Peyer's patch (tissue), 4 donors: ENCODE measurements around the gene CFAP97D1. TPM values are rescaled to one million over a fixed set of nuclear protein-coding genes. Genes with fewer than 3 reads are reported as not detected.

ENCODE experiments used
- DNase-seq, 3 donors: peaks; one replicate each; pipeline ENCODE4 v3.0.0-alpha.2; 2017 to 2019
- H3K27ac ChIP-seq, 4 donors: fragments of 200-600 bp; sonication (generic); one replicate each; pipeline ENCODE4 v1.5.1; 2016 to 2019
- H3K27me3 ChIP-seq, 2 donors: fragments of 200-600 bp; sonication (generic); one replicate each; pipeline ENCODE4 v1.5.1; 2019
- H3K36me3 ChIP-seq, 3 donors: fragments of 200-600 bp; sonication (generic); one replicate each; pipeline ENCODE4 v1.5.1; 2016 to 2019
- H3K4me1 ChIP-seq, 4 donors: fragments of 200-600 bp; sonication (generic); one replicate each; pipeline ENCODE4 v1.5.1; 2016 to 2019
- H3K4me3 ChIP-seq, 4 donors: fragments of 200-600 bp; sonication (generic); 1 replicate in 3 of 4; 2 replicates in 1 of 4; pipeline ENCODE4 v1.5.1; 2016 to 2019; ENCODE audit warnings: mild to moderate bottlenecking in 1 of 4
- H3K9me3 ChIP-seq, 4 donors: fragments of 200-600 bp; sonication (generic); one replicate each; pipeline ENCODE4 v1.5.1; 2016 to 2019; ENCODE audit warnings: mild to moderate bottlenecking in 1 of 4
- POLR2A ChIP-seq, 2 donors: fragments of 450-650 bp; IDR thresholded peaks; one replicate each; pipeline ENCODE4 v1.5.1; 2017; ENCODE audit warnings: antibody characterized with exemption in 2 of 2, mild to moderate bottlenecking in 2 of 2, moderate library complexity in 2 of 2
- total RNA-seq, 4 donors: library from RNA; depleted of rRNA; stranded (reverse); fragments of >200 nt; gene quantifications; one replicate each; pipeline ENCODE4 v1.1.0, GENCODE V29; 2016
- TF ChIP-seq, protein P1 (sequence below), 6 experiments: fragments of 450-650 bp in 4 of 6; fragments of 200-600 bp in 2 of 6; sonication (generic) in 1 of 6; IDR thresholded peaks; one replicate each; pipeline ENCODE4 v1.5.1; 2017 to 2019; ENCODE audit warnings: antibody characterized with exemption in 6 of 6, mild to moderate bottlenecking in 3 of 6, moderate library complexity in 1 of 6

Gene CFAP97D1
- total RNA-seq, 4 donors from 2014 or later = not detected

DNA sequence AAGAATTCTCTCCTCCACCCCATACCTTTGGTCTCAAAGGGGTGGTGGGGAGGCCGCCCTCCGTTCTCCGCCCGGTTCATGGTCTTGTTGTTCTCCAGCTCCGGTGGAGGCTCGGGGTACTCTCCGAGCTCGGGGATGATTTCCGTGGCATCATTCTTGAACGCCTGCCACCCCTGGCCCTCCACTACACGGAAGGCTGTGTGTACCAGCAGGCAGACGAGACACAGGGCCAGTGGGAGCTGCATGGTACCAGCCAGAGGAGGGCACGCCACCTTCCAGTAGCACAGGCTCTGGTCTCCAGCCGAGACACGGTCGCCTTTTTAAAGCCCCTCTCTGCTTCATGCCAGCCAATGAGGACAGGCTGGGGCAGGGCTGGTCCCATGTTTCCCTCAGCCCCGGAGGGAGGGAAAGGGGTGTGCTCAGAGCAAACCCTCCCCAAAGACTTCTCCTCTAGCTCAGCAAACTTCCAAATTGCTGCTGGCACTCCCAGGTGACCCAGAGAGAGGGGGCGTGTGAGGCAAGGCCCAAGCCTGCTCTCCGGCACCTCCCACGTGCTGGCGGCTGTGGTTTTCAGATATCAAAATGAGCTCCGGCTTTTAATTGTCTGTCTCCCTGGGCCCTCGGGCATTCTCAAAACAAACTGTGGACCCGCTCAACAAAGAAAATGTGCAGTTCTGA, 21.6 kb upstream of the CFAP97D1 start, which contains the start of gene SOST:
TSS of gene SOST (minus strand) at position 295 of the 678 bp plus-strand sequence. CDS start at position 245, 50 bp downstream.
- H3K27me3 ChIP-seq = peaks cover 0 to 12% of the 10 kb centered on the region in 2 donors
- H3K9me3 ChIP-seq = no peaks in the 10 kb centered on the region
- no peak within 1 kb of the TSS for H3K27ac ChIP-seq
- TF ChIP-seq, protein P1, sequence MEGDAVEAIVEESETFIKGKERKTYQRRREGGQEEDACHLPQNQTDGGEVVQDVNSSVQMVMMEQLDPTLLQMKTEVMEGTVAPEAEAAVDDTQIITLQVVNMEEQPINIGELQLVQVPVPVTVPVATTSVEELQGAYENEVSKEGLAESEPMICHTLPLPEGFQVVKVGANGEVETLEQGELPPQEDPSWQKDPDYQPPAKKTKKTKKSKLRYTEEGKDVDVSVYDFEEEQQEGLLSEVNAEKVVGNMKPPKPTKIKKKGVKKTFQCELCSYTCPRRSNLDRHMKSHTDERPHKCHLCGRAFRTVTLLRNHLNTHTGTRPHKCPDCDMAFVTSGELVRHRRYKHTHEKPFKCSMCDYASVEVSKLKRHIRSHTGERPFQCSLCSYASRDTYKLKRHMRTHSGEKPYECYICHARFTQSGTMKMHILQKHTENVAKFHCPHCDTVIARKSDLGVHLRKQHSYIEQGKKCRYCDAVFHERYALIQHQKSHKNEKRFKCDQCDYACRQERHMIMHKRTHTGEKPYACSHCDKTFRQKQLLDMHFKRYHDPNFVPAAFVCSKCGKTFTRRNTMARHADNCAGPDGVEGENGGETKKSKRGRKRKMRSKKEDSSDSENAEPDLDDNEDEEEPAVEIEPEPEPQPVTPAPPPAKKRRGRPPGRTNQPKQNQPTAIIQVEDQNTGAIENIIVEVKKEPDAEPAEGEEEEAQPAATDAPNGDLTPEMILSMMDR (IDR thresholded peaks at IDR 0.05) = no peak
- no peak for DNase-seq
- peaks cover 0 to 9% (median 3%) of the 10 kb centered on the region in 4 donors for H3K4me1 ChIP-seq
- H3K36me3 ChIP-seq = no peaks in the 10 kb centered on the region
- no peak within 1 kb of the TSS for H3K4me3 ChIP-seq

DNA sequence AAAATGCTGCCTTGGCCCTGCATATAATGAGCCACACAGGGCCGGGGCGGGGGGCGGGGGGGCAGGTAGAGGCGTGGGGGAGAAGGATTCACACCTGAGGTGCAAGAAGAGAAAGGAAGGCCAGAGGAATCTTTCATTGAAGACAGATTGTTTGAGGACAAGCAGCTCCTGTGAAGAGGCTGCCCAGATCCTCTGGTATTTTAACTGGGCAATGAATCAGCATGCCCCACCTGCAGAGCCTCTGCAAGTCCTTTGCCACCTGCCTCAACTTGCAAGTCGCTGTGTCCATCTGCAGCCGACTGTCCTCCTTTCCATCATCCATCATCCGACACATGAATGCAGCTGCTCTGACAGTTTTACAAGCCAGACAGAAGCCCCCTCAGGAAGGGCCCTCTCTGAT, 20.4 kb upstream of the CFAP97D1 start:
- H3K4me3 ChIP-seq = no peak overlapping the region
- no peaks in the 10 kb centered on the region for H3K9me3 ChIP-seq
- no peak overlapping the region for H3K27ac ChIP-seq
- peaks cover 0 to 9% (median 3%) of the 10 kb centered on the region in 4 donors for H3K4me1 ChIP-seq
- H3K36me3 ChIP-seq = no peaks in the 10 kb centered on the region
- peaks cover 0 to 11% of the 10 kb centered on the region in 2 donors for H3K27me3 ChIP-seq
- no peak for TF ChIP-seq POLR2A (IDR thresholded peaks at IDR 0.05)
- TF ChIP-seq, protein P1 (IDR thresholded peaks at IDR 0.05) = no peak
- no peak for DNase-seq

DNA sequence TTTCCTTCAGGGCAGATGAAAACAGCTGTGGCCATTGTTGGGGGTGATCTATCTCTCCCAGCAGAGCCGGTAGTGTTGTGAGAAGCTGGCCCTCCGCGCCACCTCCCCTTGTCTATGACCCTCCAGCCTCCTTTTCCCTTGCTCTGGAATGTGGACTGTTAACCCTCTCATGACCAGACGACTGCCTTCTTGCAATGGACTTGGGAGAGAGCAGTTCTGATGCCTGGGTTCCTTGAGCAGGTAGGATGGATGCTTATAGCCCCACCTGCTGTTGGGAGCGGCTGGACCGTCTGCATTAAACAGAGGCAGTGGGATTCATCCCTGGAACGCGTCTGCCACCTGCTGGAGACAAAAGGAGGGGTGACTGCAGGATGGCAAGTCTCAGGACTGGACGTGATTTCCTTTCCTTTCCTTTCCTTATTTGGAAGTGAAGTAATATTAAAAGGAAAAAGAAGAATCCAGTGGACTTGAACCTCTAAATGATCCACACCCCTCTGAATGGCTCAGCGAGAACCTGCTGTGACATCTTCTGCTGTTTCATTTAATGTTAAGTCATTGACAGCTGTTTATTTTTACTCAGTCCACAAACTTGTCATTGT, 19.9 kb upstream of the CFAP97D1 start:
- Histone ChIP-seq H3K27ac (no peak overlapping the region), H3K36me3 (no peaks in the 10 kb centered on the region), H3K27me3 (peaks cover 0 to 5% of the 10 kb centered on the region in 2 donors), H3K9me3 (no peaks in the 10 kb centered on the region), H3K4me3 (no peak overlapping the region), H3K4me1 (peaks cover 0 to 4% (median 2%) of the 10 kb centered on the region in 4 donors)
- peak in 1 of 2 donors; percentile 10 for TF ChIP-seq POLR2A (IDR thresholded peaks at IDR 0.05)
- TF ChIP-seq, protein P1 (IDR thresholded peaks at IDR 0.05) = peak; percentile 88 to 100 (median 98)
- peak; percentile 88 to 97 (median 95) for DNase-seq

DNA sequence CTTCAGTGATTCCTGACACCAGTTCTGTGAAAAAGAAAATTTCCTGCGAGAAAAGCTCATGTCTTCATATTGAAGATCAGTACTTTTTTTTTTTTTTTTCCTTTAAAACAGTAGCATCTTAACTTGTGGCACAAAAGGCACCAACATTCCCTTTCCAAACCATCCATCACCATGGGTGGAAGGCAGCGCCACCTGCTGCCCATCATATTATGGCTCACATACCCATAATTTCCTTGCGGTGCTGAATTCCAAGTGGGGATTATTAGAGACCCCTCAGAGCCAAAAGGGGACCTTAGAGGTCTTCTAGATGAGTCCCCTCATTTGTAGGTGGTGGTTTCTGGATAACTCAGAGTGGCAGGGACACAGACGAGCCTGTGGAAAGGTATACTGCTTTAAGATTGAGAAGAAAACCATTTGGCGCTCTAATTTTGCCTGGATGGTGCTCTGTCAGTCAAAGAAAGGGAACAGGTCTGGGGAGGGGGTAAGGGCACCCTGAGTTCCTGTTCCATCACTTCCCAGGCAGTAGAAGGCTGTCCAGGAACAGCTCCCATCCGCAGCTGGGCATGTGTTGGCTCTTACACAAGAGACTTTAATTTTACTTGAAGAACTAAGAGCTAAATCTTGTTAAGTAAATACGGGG, 13.7 kb upstream of the CFAP97D1 start:
- H3K27me3 ChIP-seq = no peaks in the 10 kb centered on the region
- TF ChIP-seq, protein P1 (IDR thresholded peaks at IDR 0.05) = peak; percentile 48 to 81 (median 62)
- TF ChIP-seq POLR2A (IDR thresholded peaks at IDR 0.05) = no peak
- H3K4me1 ChIP-seq = no peaks in the 10 kb centered on the region
- no peaks in the 10 kb centered on the region for H3K9me3 ChIP-seq
- H3K36me3 ChIP-seq = peaks cover 0 to 36% (median 0%) of the 10 kb centered on the region in 3 donors
- peak; percentile 68 to 85 (median 70) for DNase-seq
- no peak overlapping the region for H3K27ac ChIP-seq
- H3K4me3 ChIP-seq = no peak overlapping the region

DNA sequence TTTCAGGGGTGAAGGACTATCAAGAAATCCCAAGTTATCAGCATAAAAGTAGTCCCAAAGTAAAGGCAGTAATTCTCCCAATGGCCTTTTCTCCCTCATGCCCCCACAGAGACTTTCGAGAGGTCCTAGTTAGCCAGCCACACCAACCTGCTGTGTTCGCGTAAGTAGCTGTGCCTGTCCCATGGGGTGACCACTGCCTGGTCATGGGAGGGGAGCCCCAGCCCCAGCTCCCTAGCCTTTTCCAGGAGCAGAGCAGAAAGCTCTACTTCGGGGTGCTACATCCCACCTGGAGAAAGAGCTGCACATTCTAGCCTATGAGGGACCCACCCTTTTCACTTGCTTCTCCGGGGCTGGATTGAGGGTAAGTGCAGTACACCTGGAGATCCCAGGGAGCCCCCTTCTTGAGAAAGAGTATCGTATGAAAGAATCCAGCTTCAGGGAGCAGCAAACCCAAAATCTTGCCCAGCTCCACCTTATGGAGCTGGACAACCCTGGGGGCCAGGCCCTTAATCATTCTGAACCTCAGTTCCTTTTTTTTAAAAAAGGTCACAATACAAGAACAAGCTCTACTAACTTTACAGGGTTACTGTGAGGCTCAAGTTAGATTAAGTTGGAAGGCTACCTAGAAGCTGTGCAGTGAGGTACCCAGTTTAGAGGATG, 13.1 kb upstream of the CFAP97D1 start:
- DNase-seq = no peak
- no peak for TF ChIP-seq POLR2A (IDR thresholded peaks at IDR 0.05)
- TF ChIP-seq, protein P1 (IDR thresholded peaks at IDR 0.05) = no peak
- no peaks in the 10 kb centered on the region for H3K27me3 ChIP-seq
- H3K9me3 ChIP-seq = no peaks in the 10 kb centered on the region
- peaks cover 0 to 41% (median 0%) of the 10 kb centered on the region in 3 donors for H3K36me3 ChIP-seq
- H3K27ac ChIP-seq = no peak overlapping the region
- no peaks in the 10 kb centered on the region for H3K4me1 ChIP-seq
- H3K4me3 ChIP-seq = no peak overlapping the region
